ENCODE data around the gene SKOR1.

DNA sequence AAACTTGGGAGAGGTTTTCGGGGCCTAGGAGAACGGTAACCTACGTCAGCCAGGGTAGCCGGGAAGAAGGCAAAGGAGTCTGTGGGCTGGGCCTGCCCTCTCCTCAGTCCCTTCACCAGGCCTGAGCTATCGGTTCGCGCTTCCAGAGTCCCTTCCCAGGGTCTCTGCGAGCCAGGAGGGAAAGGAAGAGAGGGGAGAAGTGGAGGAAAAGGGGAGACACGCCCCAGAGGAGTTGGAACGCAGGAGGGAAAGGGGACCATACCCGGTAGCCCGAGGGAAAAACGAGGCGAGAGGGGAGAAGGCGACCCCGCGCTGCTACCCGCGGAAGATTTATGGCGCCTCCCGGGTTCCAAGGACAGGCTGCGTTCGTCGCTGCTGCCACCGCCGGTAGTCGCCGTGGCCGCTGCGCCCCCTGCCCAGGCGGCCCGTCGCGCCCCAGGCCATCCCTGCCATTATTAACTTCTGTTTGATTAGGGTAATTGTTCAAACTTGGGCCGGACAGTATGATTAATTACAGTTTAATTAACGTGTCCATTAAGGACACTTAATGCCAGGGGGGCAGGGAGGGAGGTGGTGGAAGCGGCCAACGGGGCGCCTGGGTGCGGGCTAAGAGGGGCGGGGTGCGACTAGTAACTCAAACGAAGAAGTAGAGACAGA lies 3.4 kb upstream of the SKOR1 start:
- TF ChIP-seq MAFK (IDR thresholded peaks at IDR 0.05; ENCODE audit: low read depth, low read length) = no peak
- no peak for TF ChIP-seq RBBP5 (IDR thresholded peaks at IDR 0.05; ENCODE audit: borderline replicate concordance, low read depth, low read length)
- TF ChIP-seq KDM5A (IDR thresholded peaks at IDR 0.05; ENCODE audit: low read length) = no peak
- no peak for TF ChIP-seq CTCF (IDR thresholded peaks at IDR 0.05; ENCODE audit: control extremely low read depth in 1 of 3, insufficient read depth in 1 of 3, low read depth in 1 of 3, low read length in 3 of 3)
- TF ChIP-seq USF2 (IDR thresholded peaks at IDR 0.05; ENCODE audit: low read length) = no peak
- TF ChIP-seq SUZ12 (IDR thresholded peaks at IDR 0.05; ENCODE audit: low read length) = peak; percentile 66
- no peak for TF ChIP-seq RAD21 (IDR thresholded peaks at IDR 0.05 in 1 of 2, conservative IDR thresholded peaks at IDR 0.05 in 1 of 2; ENCODE audit: low read depth in 2 of 2, low read length in 2 of 2)
- no peak for TF ChIP-seq CEBPB (IDR thresholded peaks at IDR 0.05; ENCODE audit: low read depth, low read length)
- no peak for TF ChIP-seq SIN3A (conservative IDR thresholded peaks at IDR 0.05 in 1 of 2, IDR thresholded peaks at IDR 0.05 in 1 of 2; ENCODE audit: low read depth in 1 of 2, low read length in 2 of 2)
- no peak for TF ChIP-seq TAF1 (IDR thresholded peaks at IDR 0.05; ENCODE audit: low read depth, low read length)
- TF ChIP-seq EP300 (IDR thresholded peaks at IDR 0.05; ENCODE audit: borderline replicate concordance in 1 of 2, low read depth in 2 of 2, low read length in 2 of 2) = no peak
- no peak for TF ChIP-seq SRF (IDR thresholded peaks at IDR 0.05; ENCODE audit: low read depth, low read length)
